HEK293T (cell line): ENCODE measurements around the gene ACTRT3.

ENCODE experiments used
- ARNT ChIP-seq: fragments of 450-650 bp; IDR thresholded peaks from 2 replicates; pipeline ENCODE4 v1.6.1; 2017; ENCODE audit warnings: mild to moderate bottlenecking
- BHLHE40 ChIP-seq: fragments of 450-650 bp; IDR thresholded peaks from 2 replicates; pipeline ENCODE4 v1.6.1; 2016; ENCODE audit warnings: mild to moderate bottlenecking, moderate library complexity, borderline replicate concordance
- ELF4 ChIP-seq: fragments of 450-650 bp; IDR thresholded peaks from 2 replicates; pipeline ENCODE4 v1.6.1; 2017; ENCODE audit warnings: antibody characterized with exemption
- FOXK2 ChIP-seq: fragments of 450-650 bp; IDR thresholded peaks from 2 replicates; pipeline ENCODE4 v1.6.1; 2016; ENCODE audit warnings: mild to moderate bottlenecking
- FOXM1 ChIP-seq: fragments of 450-650 bp; IDR thresholded peaks from 2 replicates; pipeline ENCODE4 v1.6.1; 2017; ENCODE audit warnings: mild to moderate bottlenecking, borderline replicate concordance
- HDGF ChIP-seq: fragments of 450-650 bp; IDR thresholded peaks from 2 replicates; pipeline ENCODE4 v1.6.1; 2017; ENCODE audit warnings: antibody characterized with exemption, borderline replicate concordance
- L3MBTL2 ChIP-seq: fragments of 450-650 bp; conservative IDR thresholded peaks from 2 replicates; pipeline ENCODE4 v1.6.1; 2016; ENCODE audit warnings: mild to moderate bottlenecking
- LEF1 ChIP-seq: fragments of 450-650 bp; IDR thresholded peaks from 2 replicates; pipeline ENCODE4 v1.6.1; 2017; ENCODE audit warnings: mild to moderate bottlenecking, borderline replicate concordance
- NFRKB ChIP-seq: fragments of 450-650 bp; IDR thresholded peaks from 2 replicates; pipeline ENCODE4 v1.6.1; 2016; ENCODE audit warnings: mild to moderate bottlenecking, moderate library complexity
- PKNOX1 ChIP-seq: fragments of 450-650 bp; IDR thresholded peaks from 2 replicates; pipeline ENCODE4 v1.6.1; 2016
- SP1 ChIP-seq: fragments of 450-650 bp; IDR thresholded peaks from 2 replicates; pipeline ENCODE4 v1.6.1; 2017
- SUZ12 ChIP-seq: fragments of 450-650 bp; IDR thresholded peaks from 2 replicates; pipeline ENCODE4 v1.6.1; 2016; ENCODE audit warnings: mild to moderate bottlenecking
- TARDBP ChIP-seq: fragments of 450-650 bp; IDR thresholded peaks from 2 replicates; pipeline ENCODE4 v1.6.1; 2016
- ZNF384 ChIP-seq: fragments of 450-650 bp; IDR thresholded peaks from 2 replicates; pipeline ENCODE4 v1.6.1; 2016

GRCh38 chr3:169777822-169778221 lies 8.5 kb upstream of the ACTRT3 start:
- no peak for TF ChIP-seq FOXM1
- no peak for TF ChIP-seq FOXK2
- TF ChIP-seq SP1, result no peak
- TF ChIP-seq ELF4, result no peak
- no peak for TF ChIP-seq BHLHE40
- TF ChIP-seq L3MBTL2, result no peak
- no peak for TF ChIP-seq ZNF384
- TF ChIP-seq NFRKB, result no peak
- no peak for TF ChIP-seq ARNT
- TF ChIP-seq SUZ12, result no peak
- no peak for TF ChIP-seq TARDBP
- TF ChIP-seq LEF1, result no peak
- TF ChIP-seq HDGF, result no peak
- no peak for TF ChIP-seq PKNOX1
